ENCODE results near the gene MBNL3. TPM values are rescaled to one million over a fixed set of nuclear protein-coding genes. Genes with fewer than 3 reads are reported as not detected.

MBNL3 gene
- total RNA-seq, 1 experiment from 2014 or later: 0.27 TPM

DNA sequence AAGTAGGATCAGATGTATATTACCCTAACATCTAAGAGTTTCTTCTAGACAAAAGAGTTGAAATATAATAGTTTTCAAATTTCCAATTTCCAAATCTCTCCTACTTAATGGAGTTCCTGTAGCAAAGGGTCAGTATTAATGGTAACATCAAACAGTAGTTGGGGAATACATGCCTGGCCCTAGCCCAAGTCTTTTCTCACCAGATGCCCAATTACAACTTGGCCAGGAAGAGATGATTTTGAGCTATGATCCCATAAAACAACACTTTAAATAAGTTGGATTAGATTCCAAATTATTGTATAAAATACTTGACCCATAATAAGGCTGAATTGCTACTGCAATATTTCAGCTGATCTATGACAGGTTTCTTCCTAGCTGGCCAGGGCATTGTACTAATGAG lies 59.9 kb downstream of the MBNL3 start:
- in situ Hi-C loops (cut with HindIII; ENCODE audit: low sequenced_read_pairs): no loop called here

DNA sequence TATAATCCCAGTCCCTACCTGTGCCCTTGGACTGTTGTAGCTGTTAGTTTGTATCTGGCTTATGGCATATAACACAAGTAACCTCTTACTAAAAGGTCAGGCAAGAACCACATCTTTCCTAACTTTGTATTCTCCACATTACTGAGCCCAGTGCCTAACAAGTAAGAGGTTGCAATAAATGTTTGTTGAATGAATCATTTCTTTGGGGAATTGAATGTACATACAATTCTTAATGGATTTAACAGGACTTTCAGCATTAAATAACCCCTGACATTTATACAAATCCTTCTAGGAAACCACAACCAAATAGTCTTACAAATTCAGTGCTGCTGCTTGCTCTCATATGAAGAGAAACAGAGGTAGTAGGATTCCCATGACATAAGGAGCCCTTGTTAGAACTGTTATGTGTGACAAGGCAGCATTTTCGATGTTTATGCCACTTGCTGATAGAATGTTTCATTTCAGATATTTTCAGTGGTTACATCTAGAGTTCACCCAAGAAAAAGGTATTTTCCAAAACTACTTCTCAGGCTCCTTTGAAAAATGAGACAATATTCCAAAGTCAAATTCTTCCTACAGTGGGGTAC lies 62.0 kb downstream of the MBNL3 start:
- no peak for DNase-seq (ENCODE audit: low spot score)
- in situ Hi-C loops (cut with HindIII; ENCODE audit: low sequenced_read_pairs): no loop called here

More for the DNA sequence above, 59.9 kb downstream of the MBNL3 start:
- no peak for DNase-seq (ENCODE audit: low spot score)

DNA sequence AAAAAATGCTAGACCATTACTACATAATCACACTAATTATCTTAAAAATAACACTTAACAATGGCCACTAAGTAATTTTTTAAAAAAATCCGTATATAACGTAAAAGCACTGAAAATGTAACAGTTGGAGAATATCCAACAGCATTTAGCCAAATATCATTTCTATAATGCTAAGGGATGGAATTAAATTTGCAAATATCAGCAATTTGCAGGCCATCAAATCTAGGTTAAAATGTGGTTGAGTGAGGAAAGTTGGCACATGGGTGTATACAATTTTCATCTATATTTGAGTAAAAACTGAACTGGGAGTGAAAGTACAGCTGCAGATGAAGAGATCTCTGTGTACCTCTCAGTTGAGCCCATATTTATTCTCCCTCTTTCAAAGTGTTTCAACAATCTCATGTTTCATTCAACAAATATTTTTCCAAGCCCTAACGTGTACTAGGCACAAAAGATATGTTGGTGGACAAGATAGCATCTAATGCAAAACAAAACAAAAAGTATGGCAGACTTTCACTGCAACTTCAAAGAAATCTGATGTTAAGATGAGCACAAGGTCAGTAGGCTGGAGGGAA lies 63.0 kb downstream of the MBNL3 start:
- in situ Hi-C loops (cut with HindIII; ENCODE audit: low sequenced_read_pairs): no loop called here
- DNase-seq (ENCODE audit: low spot score): no peak

DNA sequence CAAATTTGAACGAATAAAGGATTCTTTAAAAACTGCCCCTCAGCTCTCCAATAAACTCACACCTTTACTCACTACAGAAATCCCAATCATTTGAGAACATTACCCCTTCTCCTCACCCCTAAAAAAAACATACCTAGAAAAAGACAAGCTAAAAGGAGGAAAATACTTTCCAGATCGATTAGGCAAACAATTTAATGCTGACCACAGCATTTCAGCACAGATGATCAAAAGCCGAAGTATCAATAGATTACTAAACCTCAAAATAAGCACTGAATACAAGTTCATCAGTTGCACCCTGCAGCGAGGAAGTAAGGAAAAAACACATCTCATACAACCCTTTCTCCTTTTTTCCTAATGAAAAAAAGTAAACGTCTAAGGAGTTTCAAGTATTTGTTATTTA lies 65.5 kb downstream of the MBNL3 start:
- in situ Hi-C loops (cut with HindIII; ENCODE audit: low sequenced_read_pairs): no loop called here
- no peak for DNase-seq (ENCODE audit: low spot score)

DNA sequence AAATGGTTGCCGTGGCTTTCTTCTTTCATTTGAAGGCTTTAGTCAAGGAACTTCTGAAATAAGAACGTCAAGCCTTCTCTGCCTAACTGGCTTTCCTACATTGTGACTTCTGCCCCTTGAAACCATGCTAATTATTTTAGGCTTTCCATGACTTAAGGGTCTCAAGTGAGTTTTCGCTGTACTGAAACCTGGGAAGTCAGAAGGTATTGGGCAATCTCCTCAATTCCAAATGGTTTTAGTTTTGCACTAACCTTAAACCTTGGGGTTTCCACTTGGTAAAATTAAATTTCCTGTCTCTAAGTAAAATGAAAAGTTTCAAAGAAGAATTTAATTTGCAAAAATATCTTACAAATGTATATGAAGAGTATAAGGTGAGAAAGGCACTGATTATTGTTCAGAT lies 73.8 kb downstream of the MBNL3 start:
- in situ Hi-C loops (cut with HindIII; ENCODE audit: low sequenced_read_pairs): no loop called here
- DNase-seq (ENCODE audit: low spot score): no peak

DNA sequence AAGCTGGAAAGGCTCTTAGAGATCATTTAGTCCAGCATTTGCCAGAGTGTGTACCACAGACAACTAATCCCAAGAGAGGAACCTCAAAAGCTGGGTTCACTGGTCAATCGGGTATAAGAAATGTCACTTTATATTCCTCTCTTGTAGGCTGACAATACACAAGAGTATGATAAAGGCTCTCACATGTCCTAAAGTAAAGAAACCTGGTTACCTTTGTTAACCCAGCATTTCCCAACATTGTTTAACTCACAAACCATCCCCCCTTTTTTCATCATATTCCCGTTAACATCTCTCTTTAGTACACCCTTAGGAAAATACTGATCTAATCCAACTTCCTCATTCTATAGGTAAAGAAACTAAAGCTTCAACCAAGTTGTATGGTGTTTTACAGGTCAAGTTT lies 74.4 kb downstream of the MBNL3 start:
- in situ Hi-C loops (cut with HindIII; ENCODE audit: low sequenced_read_pairs): no loop called here
- DNase-seq (ENCODE audit: low spot score): no peak

DNA sequence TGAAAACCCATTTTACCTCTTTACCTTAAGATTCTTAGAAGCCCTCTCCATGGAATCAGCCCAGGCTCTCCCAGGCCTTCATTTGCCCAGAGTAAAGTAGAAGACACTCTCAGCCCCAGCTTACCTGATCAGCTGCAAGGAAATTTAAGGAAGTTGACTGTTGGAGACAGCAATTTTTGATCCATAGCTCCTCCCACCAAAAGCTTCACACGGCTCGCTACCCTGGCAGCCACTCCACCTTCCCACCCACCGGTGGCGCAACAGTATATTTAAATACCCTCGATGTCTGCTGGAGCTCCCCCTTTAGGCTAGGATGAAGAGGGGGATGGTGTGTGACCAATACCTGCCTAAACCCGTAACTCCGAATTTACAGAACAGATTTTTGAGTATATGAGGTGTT lies 75.4 kb downstream of the MBNL3 start:
- no peak for DNase-seq (ENCODE audit: low spot score)
- in situ Hi-C loops (cut with HindIII; ENCODE audit: low sequenced_read_pairs): no loop called here

DNA sequence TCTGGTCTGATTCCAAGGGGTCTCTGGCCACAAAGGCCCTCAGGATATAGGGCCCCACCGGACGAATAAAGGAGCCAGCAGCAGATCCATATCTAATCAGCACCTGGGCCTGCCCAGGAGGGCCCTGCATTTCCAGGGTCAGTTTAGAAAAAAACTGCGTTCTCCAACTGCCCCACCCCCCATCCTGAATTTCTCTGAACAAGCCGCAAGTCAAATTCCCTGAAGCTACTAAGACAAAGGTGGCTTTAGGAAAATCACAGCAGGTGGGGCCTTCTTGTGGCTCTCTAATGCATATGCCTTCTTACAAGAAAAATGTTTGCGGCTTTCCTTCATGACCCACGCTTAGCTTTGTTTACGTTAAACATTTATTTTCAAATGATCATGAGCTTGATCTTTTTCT lies 76.6 kb downstream of the MBNL3 start:
- in situ Hi-C loops (cut with HindIII; ENCODE audit: low sequenced_read_pairs): no loop called here
- no peak for DNase-seq (ENCODE audit: low spot score)

DNA sequence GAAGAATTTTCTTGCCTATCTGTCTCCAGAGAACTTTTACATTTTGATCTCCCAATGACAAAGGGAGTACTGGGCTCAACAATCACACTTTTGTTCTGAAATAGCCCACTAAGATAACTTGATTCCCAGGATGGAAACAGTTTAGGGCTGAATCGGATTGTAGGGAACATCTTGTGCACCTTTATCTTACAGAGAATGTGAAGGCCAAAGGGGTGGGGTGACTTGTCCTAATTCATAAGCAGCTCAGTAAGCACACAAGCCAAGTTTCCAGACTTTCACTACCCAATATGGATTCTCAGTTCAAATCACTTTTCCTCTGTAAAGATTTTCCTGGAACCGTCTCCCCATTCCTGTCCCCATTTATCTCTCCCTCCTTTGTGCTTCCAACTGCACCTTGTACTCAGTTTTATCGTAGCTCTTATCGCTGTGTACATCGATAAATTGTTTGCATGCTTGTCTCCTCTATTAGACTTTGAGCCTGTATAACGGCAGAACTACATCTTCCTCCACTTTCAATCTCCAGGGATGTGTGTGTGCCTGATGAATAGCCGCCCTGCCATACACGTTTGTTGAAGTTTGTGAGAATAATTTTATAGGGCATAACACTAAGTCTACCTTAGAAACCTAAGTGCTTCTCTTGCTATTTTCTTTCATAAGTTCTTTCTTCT lies 77.4 kb downstream of the MBNL3 start:
- in situ Hi-C loops (cut with HindIII; ENCODE audit: low sequenced_read_pairs): no loop called here
- DNase-seq (ENCODE audit: low spot score): no peak

DNA sequence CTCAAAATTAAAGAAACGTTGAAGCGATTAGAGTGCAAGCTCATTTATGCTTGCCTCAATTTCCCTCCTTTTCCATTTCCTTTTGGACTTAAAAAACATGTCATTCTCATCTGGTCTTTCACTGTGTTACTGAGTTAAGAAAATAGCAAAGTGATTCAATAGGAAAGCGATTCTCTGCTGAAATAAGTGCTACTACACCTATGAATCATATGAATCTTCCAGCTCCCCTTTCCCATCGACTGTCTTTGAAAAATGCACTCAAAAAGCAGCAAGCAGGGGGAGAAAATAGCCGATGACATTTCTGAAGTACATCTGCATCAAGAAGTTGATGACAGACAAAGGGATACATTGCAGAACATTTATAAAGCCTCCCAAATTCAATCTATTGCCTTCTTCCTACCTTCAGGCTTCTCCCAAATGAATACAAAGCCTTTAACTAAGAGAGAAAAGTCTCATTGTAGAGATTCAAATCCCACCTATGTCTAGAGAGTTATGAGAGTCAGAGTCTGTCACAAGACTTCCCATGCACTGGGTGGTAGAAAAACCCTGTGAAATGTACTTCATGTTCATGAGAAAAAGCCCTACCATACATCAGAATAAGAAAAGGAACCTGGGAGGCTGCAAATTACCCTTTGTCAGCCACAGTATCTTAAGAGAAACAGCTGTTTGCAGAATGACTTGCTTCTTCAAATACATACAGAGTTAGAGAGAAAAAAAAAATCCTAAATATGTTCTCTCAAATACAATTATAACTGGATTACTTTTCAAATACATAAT lies 78.9 kb downstream of the MBNL3 start:
- no peak for DNase-seq (ENCODE audit: low spot score)
- in situ Hi-C loops (cut with HindIII; ENCODE audit: low sequenced_read_pairs): no loop called here

DNA sequence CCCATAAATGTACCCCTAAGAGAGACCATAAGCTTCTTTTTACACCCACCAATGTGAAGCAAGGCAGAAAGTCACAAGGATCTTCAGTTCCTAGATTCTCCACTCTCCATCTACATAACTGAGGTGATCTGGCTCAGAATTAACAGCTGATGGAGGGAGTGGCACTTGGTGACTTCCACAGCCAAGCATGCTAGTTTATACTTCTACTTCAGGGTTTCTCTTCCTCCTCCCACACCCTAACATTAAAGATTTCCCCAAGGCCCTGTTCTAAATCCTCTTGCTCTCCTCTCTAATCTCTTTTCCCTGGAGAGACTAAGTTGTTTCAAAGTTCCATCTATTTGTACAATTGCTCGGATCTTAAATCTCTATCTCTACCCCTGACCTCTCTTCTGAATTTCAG lies 81.1 kb downstream of the MBNL3 start:
- DNase-seq (ENCODE audit: low spot score): no peak
- in situ Hi-C loops (cut with HindIII; ENCODE audit: low sequenced_read_pairs): no loop called here

DNA sequence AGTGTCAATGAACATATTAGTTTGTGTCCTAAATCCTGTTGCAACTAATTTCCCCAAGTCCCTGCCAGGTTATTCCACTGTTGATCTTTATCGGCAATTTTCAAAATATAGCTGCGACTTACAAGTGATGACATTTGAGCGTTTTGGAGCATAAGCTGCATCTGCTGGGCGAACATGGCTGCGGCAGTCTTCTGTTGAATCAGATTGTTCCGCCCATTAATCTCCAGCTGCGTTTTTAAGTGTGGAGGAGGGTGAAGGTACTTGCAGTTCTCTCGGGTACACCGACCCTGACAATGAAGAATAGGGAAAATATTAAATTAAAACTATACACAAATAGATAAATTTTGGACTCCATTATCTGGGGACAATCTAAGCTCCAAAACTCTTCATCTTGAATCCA lies 82.7 kb downstream of the MBNL3 start:
- DNase-seq (ENCODE audit: low spot score): no peak
- in situ Hi-C loops (cut with HindIII; ENCODE audit: low sequenced_read_pairs): no loop called here

DNA sequence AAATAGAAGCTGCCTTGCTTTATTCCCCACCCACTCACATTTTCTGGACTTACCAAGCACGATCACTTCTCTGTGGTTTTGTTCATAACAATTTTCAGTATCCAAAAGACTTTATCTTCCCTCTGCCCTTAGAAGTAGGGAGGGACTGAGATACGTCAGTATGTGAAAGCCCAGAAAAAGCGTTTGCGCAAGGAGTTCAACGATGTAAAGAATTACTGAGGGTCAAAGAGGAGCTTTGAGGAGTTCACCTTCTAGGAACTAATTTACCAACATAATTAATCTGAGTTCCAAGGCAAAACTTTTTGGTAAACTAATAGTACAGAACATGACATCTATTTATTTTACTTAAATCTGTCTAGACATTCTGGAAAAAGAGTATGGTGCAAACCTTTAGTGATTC lies 84.6 kb downstream of the MBNL3 start:
- no peak for DNase-seq (ENCODE audit: low spot score)
- in situ Hi-C loops (cut with HindIII; ENCODE audit: low sequenced_read_pairs): no loop called here

DNA sequence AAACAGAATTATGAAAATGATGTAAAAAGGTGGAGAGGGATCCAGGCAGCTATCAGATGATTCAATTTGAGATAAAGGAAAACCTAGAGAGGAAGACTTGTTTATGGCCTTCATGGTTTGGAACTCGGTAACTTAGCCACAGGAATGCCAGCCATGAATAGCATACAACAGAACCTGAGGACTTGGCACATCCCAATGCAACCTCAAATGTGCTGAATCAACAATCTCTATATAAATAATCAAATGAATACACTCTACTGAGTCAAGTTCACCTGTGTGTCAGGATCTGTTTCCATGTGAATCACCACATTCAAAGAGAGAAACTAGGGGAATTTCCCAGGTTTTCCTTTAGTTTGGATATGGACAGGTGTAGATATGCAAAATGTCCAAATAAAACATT lies 86.9 kb downstream of the MBNL3 start:
- no peak for DNase-seq (ENCODE audit: low spot score)
- in situ Hi-C loops (cut with HindIII; ENCODE audit: low sequenced_read_pairs): no loop called here

DNA sequence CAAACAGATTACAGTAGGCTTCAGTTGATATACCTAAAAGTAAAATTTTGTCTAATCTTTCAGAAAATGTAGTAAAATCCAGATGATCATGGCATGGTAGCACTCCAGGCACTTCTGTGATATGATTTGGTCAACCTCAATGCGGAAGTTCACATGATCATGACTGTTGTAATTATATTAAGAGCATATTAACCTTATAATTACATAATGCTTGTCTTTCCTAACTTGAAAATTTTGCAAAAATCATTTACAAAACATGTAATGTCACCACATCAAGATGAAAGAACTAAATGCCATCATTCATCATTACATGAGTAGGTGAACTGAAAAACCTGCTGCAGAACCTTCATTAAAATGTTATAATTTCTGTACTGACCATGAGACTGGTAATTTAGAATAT lies 88.1 kb downstream of the MBNL3 start:
- in situ Hi-C loops (cut with HindIII; ENCODE audit: low sequenced_read_pairs): no loop called here
- no peak for DNase-seq (ENCODE audit: low spot score)

DNA sequence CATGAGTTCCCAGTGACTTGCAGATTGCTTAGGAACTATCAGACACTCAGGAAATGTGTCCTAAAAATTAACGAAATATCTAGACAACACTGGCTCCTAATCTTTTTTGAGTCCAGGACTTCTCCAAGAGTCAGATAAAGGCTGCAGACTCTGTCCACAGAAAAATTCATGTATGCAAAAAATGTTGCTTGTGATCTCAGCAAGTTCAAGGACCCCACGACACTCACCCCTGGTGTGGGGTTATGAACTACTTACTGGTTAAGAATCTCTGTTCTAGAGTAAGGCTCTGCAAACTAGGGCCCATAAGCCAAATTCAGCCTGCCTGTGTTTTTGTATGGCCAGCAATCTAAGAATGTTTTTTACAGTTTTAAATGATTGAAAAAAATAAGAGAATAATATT lies 93.2 kb downstream of the MBNL3 start:
- in situ Hi-C loops (cut with HindIII; ENCODE audit: low sequenced_read_pairs): no loop called here
- no peak for DNase-seq (ENCODE audit: low spot score)

DNA sequence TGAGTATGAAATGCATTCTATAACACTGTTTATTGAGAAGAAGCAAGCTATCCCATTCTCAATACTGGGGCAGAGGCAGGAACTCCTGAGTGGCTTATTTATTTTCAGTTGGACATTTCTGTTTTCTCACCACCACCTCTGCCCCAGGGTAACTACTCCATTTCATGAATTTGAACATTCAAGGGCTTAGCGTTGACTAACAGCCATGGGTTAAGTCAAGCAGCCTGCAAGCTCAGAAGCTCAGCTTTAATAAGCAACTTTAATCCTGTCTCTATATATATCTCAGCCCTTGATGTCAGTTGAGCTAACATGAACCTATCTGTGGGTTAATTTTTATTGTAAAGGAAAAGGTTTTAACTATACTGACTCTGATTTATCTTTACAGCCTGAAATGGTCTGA lies 93.8 kb downstream of the MBNL3 start:
- in situ Hi-C loops (cut with HindIII; ENCODE audit: low sequenced_read_pairs): no loop called here
- no peak for DNase-seq (ENCODE audit: low spot score)

DNA sequence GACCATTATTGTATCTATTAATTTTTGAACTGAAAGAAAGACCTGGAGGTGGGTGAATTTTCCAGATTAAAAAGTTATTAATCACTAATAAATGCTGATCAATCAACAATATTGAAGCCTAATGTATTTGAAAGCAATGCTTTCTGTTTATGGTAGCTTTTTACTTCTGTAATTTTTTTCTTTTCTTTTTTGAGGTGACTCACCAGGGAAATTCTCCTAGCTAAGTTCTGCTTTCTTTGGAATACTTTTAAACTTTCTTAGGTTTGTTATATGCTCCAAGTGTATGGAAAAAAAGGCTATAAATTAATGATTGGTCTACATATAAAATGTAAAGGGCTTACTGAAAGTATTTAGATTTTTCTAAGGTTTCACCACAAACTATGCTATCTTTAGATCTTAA lies 94.2 kb downstream of the MBNL3 start:
- DNase-seq (ENCODE audit: low spot score): no peak
- in situ Hi-C loops (cut with HindIII; ENCODE audit: low sequenced_read_pairs): no loop called here

DNA sequence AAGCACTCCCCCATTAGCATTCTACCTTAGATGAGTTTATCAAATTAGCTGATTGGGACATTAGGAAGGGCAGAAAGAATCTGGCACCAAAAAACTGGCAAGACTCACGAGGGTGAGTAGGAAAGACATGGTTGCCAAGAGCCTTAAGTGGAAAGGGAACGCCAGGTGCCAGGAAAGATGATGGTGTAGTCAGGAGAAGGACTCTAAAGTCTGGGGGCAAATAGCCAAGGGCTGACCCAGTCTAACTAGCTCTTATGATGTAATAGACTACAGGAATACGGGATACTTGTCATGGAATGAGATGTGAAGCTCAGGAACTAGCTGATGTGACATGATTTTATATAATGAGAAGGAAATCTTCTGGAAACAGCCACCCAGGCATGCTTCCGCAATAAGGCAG lies 94.8 kb downstream of the MBNL3 start:
- in situ Hi-C loops (cut with HindIII; ENCODE audit: low sequenced_read_pairs): no loop called here

DNA sequence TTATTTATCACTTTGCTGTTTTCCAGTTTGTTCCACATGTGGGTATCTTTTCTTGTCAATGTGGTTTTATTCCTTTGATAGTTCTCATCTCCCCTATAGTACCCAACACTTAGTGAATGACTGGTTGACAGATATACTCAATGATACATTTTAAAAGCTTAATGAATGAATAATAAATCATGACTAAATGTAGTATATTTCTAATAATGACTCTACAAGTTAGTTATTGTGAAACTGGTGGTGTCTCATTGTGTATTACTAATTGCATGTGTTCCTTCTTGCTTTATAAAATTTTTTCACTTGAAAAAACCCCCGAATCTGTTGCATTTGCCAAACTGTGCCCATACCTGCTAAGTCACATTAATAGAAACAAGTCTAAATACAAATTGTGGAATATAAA lies 95.4 kb downstream of the MBNL3 start:
- in situ Hi-C loops (cut with HindIII; ENCODE audit: low sequenced_read_pairs): no loop called here
- DNase-seq (ENCODE audit: low spot score): no peak

More for the DNA sequence above, 94.8 kb downstream of the MBNL3 start:
- DNase-seq (ENCODE audit: low spot score): no peak

Data from G401 (cell line).